Kidney epithelial cell (primary cell): ENCODE data around the gene CCL3. TPM values are rescaled to one million over a fixed set of nuclear protein-coding genes. Genes with fewer than 3 reads are reported as not detected.

ENCODE experiments used
- DNase-seq: peaks from one replicate; pipeline ENCODE4 v3.0.0-alpha.2; 2010; ENCODE audit warnings: low read depth
- H3K27me3 ChIP-seq: 2 replicates; pipeline ENCODE4 v1.6.0; 2011; ENCODE audit warnings: low read length; ENCODE audit not compliant: control insufficient read depth, insufficient read depth
- H3K36me3 ChIP-seq: 2 replicates; pipeline ENCODE4 v1.5.1; 2011; ENCODE audit warnings: low read length; ENCODE audit not compliant: control insufficient read depth, insufficient read depth
- H3K4me3 ChIP-seq: 2 replicates; pipeline ENCODE4 v1.5.1; 2011; ENCODE audit warnings: low read depth, mild to moderate bottlenecking, control low read depth, low read length
- CTCF ChIP-seq: IDR thresholded peaks from 2 replicates; pipeline ENCODE4 v1.5.1; 2011; ENCODE audit warnings: mild to moderate bottlenecking, moderate library complexity, low read length, control low read depth, inconsistent platforms; ENCODE audit not compliant: insufficient read depth, poor library complexity, severe bottlenecking
- total RNA-seq: library from RNA; depleted of rRNA; stranded (reverse); fragments of >200 nt; gene quantifications from 2 replicates; pipeline ENCODE4 v1.2.3, GENCODE V29; 2015

Gene CCL3
- total RNA-seq, 1 donor from 2014 or later = 0.71 TPM

GRCh38 chr17:36131931-36132330, 42.0 kb upstream of the CCL3 start:
- H3K27me3 ChIP-seq = no peaks in the 10 kb centered on the region
- no peak for TF ChIP-seq CTCF
- DNase-seq = no peak
- H3K36me3 ChIP-seq = no peaks in the 10 kb centered on the region
- no peak overlapping the region for H3K4me3 ChIP-seq

GRCh38 chr17:36131421-36131820, 41.5 kb upstream of the CCL3 start:
- no peak for TF ChIP-seq CTCF
- H3K27me3 ChIP-seq = no peaks in the 10 kb centered on the region
- DNase-seq = no peak
- H3K4me3 ChIP-seq = no peak overlapping the region
- no peaks in the 10 kb centered on the region for H3K36me3 ChIP-seq

DNA sequence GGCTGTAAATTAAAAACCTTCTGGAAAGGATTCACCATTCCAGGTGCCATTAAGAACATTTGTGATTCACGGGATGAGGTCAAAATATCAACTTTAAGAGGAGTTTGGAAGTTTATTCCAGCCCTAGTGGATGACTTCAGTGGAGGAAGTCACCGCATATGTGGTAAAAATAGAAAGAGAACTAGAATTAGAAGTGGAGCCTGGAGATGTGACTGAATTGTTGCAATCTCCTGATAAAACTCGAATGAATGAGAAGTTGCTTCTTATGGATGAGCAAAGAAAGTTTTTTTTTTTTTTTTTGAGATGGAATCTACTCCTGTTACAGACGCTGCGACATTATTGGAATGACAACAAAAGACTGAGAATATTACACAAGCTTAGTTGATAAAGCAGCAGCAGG, 40.4 kb upstream of the CCL3 start:
- no peak for DNase-seq
- TF ChIP-seq CTCF = no peak
- Histone ChIP-seq H3K36me3 (no peaks in the 10 kb centered on the region), H3K27me3 (no peaks in the 10 kb centered on the region), H3K4me3 (no peak overlapping the region)

- H3K27me3 ChIP-seq = no peaks in the 10 kb centered on the region
- no peak for DNase-seq
- TF ChIP-seq CTCF = no peak
- H3K36me3 ChIP-seq = no peaks in the 10 kb centered on the region
- no peak overlapping the region for H3K4me3 ChIP-seq
Measured at GRCh38 chr17:36129616-36130015, 39.7 kb upstream of the CCL3 start.

DNA sequence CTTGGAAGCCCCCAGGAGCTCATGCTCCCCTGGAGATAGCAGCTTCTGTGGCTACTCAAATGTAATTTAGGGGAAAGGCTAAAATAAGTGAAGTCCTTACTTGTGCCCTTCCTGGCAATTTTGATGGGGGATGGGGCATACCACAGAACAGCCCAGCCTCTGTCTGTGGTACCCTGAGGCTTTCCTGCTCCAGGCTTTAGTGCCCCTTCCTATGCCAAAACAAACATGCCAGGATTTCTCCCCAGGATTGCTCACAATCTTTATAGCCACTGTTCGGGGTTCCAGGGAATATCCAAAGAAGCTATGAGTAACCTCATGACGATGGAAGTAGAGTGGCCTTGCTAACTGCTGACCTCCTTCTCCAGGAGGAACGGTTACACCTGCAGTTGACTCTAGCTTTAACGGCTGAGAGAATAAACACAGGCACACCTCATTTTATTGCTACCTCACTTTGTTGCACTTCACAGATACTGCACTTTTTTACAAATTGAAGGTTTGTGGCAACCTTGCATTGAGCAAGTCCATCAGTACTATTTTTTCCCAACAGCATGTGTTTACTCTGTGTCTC, 38.6 kb upstream of the CCL3 start:
- H3K4me3 ChIP-seq = no peak overlapping the region
- no peaks in the 10 kb centered on the region for H3K36me3 ChIP-seq
- H3K27me3 ChIP-seq = no peaks in the 10 kb centered on the region
- DNase-seq = no peak
- no peak for TF ChIP-seq CTCF

GRCh38 chr17:36127911-36128310, 38.0 kb upstream of the CCL3 start:
- H3K27me3 ChIP-seq = no peaks in the 10 kb centered on the region
- no peak overlapping the region for H3K4me3 ChIP-seq
- TF ChIP-seq CTCF = no peak
- H3K36me3 ChIP-seq = no peaks in the 10 kb centered on the region
- no peak for DNase-seq
